ENCODE measurements around the gene ZNF575.

ZNF575 gene

GRCh38 chr19:43532962-43533545 lies at the start of gene ZNF575:
TSS of gene ZNF575 (plus strand) at chr19:43533188. CDS start at chr19:43534423, 1,235 bp downstream.
- in situ Hi-C loops (cut with MboI; ENCODE audit: low sequenced_read_pairs) = no loop called here

GRCh38 chr19:43483281-43483680 lies 49.7 kb upstream of the ZNF575 start:
- in situ Hi-C loops (cut with MboI; ENCODE audit: low sequenced_read_pairs) = no loop called here

- in situ Hi-C loops (cut with MboI; ENCODE audit: low sequenced_read_pairs) = no loop called here
Observed at GRCh38 chr19:43485951-43486350, 47.0 kb upstream of the ZNF575 start.

GRCh38 chr19:43486412-43486811 lies 46.6 kb upstream of the ZNF575 start:
- in situ Hi-C loops (cut with MboI; ENCODE audit: low sequenced_read_pairs) = no loop called here

GRCh38 chr19:43488179-43488578 lies 44.8 kb upstream of the ZNF575 start:
- in situ Hi-C loops (cut with MboI; ENCODE audit: low sequenced_read_pairs) = no loop called here

GRCh38 chr19:43489310-43489709 lies 43.7 kb upstream of the ZNF575 start:
- in situ Hi-C loops (cut with MboI; ENCODE audit: low sequenced_read_pairs) = no loop called here

GRCh38 chr19:43489979-43490599 lies 42.9 kb upstream of the ZNF575 start:
- in situ Hi-C loops (cut with MboI; ENCODE audit: low sequenced_read_pairs) = no loop called here

- in situ Hi-C loops (cut with MboI; ENCODE audit: low sequenced_read_pairs) = no loop called here
Observed at GRCh38 chr19:43490759-43491158, 42.2 kb upstream of the ZNF575 start.

- in situ Hi-C loops (cut with MboI; ENCODE audit: low sequenced_read_pairs) = no loop called here
Observed at GRCh38 chr19:43495082-43495481, 37.9 kb upstream of the ZNF575 start.

- in situ Hi-C loops (cut with MboI; ENCODE audit: low sequenced_read_pairs) = no loop called here
Observed at GRCh38 chr19:43496960-43497359, 36.0 kb upstream of the ZNF575 start.

GRCh38 chr19:43498233-43498842 lies 34.6 kb upstream of the ZNF575 start:
- in situ Hi-C loops (cut with MboI; ENCODE audit: low sequenced_read_pairs) = no loop called here

GRCh38 chr19:43499042-43499441 lies 33.9 kb upstream of the ZNF575 start:
- in situ Hi-C loops (cut with MboI; ENCODE audit: low sequenced_read_pairs) = no loop called here

- in situ Hi-C loops (cut with MboI; ENCODE audit: low sequenced_read_pairs) = no loop called here
Observed at GRCh38 chr19:43501661-43502418, 31.1 kb upstream of the ZNF575 start.

GRCh38 chr19:43502419-43502976 lies 30.5 kb upstream of the ZNF575 start:
- in situ Hi-C loops (cut with MboI; ENCODE audit: low sequenced_read_pairs) = no loop called here

GRCh38 chr19:43503501-43504425 lies 29.2 kb upstream of the ZNF575 start:
- in situ Hi-C loops (cut with MboI; ENCODE audit: low sequenced_read_pairs) = no loop called here

GRCh38 chr19:43504426-43505185 lies 28.4 kb upstream of the ZNF575 start, which contains the start of gene PHLDB3:
TSS of gene PHLDB3 (minus strand) at chr19:43504746. CDS start at chr19:43504118, 628 bp downstream.
- in situ Hi-C loops (cut with MboI; ENCODE audit: low sequenced_read_pairs) = no loop called here

- in situ Hi-C loops (cut with MboI; ENCODE audit: low sequenced_read_pairs) = no loop called here
Observed at GRCh38 chr19:43505186-43505456, 27.9 kb upstream of the ZNF575 start.

GRCh38 chr19:43505941-43506340 lies 27.0 kb upstream of the ZNF575 start:
- in situ Hi-C loops (cut with MboI; ENCODE audit: low sequenced_read_pairs) = no loop called here

- in situ Hi-C loops (cut with MboI; ENCODE audit: low sequenced_read_pairs) = no loop called here
Observed at GRCh38 chr19:43506629-43507028, 26.4 kb upstream of the ZNF575 start.

GRCh38 chr19:43507880-43508279 lies 25.1 kb upstream of the ZNF575 start:
- in situ Hi-C loops (cut with MboI; ENCODE audit: low sequenced_read_pairs) = no loop called here

All from HL-60/S4 treated with phorbol 12-myristate 13-acetate at 8.2 ng/mL for 4 days and 3 days (cell line).